GM19397 (cell line): ENCODE data around the gene APBB1IP.
A peak's percentile ranks its signal among the peaks of the same experiment; 100 is the strongest.
"Not testable (repeated sequence)": the region's sequence is repeated elsewhere in the genome, so short reads cannot be mapped to it uniquely, and the experiment has no call there.

Experiments
- ATAC-seq: cut with Tn5 transposase; IDR thresholded peaks from one replicate; pipeline ENCODE4 v1.9.1; 2021; ENCODE audit warnings: mild to moderate bottlenecking, moderate library complexity; ENCODE audit not compliant: unreplicated experiment

Gene APBB1IP

DNA sequence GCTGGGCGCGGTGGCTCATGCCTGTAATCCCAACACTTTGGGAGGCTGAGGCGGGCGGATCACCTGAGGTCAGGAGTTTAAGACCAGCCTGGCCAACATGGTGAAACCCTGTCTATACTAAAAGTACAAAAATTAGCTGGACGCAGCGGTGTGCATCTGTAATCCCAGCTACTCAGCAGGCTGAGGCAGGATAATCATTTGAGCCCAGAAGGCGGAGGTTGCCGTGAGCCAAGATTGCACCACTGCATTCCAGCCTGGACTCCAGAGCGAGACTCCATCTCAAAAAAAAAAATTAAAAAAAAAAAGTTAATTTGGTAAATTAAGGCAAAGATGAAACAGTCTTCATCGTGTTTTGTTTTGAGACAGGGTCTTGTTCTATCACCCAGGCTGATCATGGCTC is 66.3 kb downstream of the APBB1IP start:
- ATAC-seq: not testable (repeated sequence)

DNA sequence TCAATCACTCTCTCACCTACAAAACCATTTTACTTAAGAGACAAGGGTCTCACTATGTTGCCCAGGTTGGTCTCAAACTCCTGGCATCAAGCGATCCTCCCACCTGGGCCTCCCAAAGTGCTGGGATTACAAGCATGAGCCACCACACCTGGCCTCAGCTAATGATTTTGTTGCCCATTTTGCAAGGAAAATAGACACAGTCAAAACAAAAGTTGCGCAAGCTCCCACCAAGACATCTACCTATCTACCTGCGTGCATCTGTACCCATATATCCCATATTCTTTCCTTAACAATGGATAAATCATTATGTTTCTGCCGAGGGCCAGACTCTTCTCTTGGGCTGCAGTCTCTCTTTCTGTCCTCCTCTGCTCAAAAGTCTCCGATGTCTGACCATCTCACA is 67.3 kb downstream of the APBB1IP start:
- ATAC-seq: no peak

DNA sequence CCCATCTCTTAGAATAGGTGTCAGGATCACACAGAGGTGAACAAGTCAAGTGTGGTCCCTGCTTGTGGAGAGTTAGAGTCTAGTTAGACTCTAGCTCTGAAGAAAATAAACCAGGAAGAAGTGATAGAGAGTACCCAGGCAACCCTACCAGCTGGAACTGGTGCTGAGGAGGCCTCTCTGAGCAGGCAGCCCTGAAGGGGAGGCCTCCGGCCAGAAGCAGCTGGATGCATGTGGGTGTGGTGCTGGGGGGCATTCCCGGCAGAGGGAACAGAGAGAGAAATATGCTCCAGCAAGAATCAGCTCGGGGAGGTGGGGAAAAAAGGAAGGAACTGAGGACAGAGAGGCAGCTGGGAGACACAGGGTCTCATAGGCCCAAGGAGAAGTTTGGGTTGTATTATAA is 68.6 kb downstream of the APBB1IP start:
- ATAC-seq: no peak

DNA sequence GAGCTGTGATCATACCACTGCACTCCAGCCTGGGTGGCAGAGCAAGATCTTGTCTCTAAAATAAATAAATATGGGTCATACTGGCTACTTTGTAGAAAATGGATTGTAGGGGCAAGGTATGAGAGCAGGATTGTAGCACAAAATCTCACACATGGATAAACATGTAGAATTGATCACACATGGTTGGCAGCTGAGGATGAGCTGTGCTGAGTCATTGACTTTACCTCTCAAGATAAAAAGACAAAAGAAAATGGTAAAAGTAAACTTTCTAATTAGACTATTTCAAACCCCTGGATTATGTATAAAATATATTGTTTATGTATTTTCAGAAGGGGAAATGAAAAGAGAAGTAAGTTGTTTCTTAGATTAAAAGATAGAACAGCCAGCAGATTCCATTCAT is 69.3 kb downstream of the APBB1IP start:
- no peak for ATAC-seq

DNA sequence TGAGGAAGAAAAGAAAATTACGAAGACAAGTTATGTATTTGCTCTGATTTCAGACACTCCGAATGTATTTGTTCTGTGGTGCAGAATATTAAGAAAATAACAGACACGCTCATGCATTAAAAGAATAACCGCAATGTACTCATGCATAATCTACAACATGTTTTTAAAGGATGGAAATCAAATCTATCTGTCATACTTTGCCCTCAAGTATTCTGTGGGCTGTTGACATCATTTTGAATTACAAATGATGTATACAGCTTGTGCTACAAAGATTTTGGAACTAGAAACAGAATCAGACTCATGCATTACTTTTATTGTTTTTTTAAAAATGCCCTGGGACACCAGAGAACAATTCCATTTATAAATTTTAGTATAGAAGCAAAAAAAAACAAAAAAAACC is 69.9 kb downstream of the APBB1IP start:
- ATAC-seq: no peak

DNA sequence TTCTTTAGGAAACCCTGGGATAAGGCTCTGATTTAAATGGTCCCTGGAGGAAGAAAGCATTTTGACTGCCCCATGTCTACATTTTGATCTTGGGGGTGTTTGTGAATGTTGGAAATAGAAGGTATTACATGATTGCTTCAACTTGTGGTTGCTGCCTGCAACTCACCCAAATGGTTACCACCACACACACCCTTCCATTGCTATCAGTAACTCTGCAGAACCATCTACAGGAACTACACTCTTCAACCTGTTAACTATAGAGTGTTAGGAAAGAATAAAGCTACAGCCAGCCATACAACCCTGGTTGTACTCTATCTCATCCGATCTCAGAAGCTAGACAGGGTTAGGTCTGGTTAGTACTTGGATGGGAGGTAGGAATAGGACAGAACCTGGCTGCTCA is 71.2 kb downstream of the APBB1IP start:
- no peak for ATAC-seq

DNA sequence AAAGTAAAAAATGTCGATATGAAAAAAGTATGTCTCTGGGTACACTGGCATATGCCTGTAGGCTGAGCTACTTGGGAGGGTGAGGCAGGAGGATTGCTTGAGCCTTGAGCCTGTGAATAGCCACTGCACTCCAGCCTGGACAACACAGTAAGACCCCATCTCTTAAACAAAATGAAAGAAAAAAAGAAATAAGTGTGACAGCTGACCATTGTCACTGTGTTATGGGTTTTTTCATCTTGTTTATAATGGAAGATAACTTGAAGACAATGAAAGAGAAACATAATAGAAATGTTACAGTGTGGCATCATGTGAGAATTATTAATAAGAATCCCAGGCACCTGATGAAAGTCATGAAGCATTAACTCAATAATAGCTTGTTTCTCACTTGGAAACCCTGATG is 75.0 kb downstream of the APBB1IP start:
- ATAC-seq: no peak

DNA sequence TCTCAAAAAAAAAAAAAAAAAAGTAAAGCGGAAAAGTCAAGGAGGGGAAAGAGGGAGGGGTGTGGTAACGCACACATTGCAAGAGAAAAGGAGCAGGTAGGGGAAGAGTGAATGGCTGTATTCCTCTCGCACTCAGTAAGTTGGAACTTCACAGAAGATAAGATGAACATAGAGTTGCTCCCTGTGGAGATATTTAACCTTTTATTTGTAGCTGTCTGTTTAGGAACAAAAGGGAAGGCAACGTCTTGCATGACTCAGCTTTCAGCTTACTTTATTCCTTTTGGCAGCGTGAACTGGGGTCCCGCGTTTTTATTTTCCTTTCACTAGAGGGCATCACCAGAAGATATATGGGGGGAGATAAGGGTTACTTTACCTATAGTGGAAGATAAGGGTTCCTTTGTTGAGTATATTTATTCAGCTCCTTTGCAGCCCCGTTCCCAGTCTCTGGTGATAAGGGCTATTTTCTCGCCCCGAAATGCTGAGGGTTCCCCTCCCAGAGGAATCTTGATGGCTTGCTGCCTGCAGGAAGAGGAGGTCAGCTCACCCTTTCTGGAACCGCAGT is 78.5 kb downstream of the APBB1IP start:
- no peak for ATAC-seq

DNA sequence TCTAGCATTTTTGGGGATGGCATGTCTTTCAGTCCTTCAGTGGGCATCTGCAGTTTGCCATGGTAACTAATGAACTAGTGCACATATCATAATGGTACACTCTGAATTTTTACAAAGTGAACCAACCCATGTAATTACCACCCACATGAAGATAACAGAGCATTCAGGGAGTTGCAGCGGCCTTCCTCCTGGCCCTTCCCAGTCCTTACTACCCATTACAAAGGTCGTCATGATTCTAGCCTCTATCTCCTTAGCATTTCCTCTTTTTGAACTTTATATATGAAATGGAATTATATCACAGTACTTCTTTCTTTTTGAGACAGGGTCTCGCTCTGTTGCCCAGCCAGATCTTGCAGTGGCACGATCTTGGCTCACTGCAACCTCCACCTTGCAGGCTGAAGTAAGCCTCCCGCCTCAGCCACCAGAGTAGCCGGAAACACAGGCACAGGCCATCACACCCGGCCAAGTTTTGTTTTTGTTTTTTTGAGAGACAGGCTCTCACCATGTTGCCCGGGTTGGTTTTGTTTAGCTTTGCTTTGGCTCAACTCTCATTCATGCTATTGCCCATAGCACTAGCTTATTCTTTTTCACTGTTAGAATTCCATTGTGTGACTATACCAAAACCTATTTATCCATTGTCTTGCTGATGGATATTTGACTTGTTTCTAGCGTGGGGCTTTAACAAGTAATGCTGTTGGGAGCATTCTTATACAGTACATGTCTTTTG is 79.2 kb downstream of the APBB1IP start:
- ATAC-seq: no peak

DNA sequence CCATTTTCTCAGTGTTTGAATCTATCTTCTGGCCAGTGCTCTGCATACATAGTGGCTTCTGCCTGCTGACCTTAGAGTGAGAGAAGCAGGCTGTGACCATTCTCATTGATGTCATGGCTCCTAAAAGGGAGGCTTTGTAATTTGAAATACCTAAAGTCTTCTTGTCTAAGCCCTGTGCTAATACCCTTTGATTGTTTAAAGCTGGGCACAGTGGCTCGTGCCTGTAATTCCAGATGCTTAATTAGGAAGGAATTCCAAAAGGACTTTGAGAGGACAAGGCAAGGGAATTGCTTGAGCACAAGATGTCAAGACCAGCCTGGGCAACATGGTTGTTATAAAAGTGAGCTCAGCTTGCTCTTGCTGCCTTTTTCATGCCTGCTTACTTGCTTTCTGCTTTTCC is 81.7 kb downstream of the APBB1IP start:
- no peak for ATAC-seq

DNA sequence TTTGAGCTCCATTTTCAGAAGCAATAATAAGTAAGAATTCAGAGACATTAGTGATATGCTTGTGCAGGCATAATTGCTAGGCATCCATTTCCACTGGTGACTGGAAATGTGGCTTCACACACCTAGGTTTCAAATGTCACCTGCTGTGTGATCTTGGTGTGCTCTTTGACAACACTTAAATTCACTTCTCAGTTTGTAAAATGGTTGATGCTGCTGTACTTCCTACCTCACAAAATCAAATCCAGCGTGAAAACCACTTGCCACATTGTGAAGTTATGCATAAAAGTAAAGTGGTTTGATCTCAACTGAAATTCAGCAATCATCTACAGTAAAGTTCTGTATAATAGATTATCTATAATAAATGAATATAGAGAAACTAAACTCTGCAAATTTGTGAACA is 82.4 kb downstream of the APBB1IP start:
- no peak for ATAC-seq

DNA sequence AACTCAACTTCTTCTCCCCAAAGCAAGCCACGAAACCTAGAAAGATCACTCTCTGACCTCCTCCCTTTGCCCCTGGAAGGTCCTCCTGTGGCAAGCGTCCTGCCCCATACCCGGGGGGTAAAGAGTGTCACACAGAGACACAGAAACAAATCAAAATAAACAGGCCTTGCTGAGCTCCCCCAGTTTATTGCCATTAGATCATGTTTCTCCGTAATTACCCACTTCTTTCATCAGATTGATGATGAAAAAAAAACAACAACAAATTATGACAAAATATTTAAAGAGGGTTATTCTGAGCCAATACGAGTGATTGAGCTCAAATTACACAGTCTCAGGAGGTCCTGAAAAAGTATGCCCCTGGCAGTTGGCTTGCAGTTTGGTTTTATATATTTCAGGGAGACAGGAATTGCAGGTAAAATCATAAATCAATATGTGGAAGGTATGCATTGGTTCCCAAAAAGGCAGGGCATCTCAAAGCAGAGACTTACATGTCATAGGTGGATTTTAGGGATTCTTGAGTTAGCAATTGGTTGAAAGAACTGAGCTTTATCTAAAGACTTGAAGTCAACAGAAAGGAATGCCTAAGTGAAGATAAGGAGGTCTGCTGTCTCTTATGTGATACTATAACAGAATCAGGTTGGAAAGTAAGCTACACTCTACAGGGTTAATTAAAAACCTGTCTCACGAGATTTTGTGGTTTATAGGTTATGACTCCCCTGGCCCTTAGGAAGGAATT is 86.2 kb downstream of the APBB1IP start:
- no peak for ATAC-seq

DNA sequence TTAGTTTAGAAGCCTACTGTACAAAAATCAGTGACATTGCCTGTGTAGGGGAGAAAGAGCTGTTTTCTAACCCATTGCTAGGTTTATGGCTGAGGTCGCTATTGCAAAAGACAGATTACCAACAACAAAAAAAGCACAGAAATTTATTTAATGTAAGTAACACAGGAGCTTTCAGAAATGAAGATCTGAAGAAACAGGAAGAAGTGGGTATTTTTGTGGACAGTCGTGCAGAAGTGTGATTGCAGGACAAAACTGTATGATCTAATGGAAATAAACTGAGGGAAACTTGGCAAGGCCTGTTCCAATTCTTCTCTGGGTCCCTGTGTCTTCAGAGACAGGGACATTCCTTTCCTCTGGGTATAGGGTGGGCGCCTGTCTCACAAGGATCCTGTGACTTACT is 87.4 kb downstream of the APBB1IP start:
- ATAC-seq: no peak

DNA sequence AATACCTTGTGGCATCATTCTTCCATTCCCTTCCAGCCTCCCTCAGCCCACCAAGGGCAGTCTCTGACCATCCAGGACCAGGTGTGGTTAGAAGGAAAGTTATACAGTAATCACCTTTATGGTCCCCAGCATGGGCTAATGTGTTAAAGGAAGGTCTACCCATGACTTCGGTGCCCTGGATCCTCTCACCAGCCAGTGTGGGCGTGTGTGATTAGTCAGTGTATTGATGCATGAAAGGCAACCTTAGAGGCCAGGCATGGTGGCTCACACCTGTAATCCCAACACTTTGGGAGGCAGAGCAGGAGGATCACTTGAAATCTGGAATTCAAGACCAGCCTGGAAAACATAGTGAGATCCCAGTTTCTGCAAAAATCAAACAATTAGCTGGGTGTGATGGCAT is 88.9 kb downstream of the APBB1IP start:
- no peak for ATAC-seq

DNA sequence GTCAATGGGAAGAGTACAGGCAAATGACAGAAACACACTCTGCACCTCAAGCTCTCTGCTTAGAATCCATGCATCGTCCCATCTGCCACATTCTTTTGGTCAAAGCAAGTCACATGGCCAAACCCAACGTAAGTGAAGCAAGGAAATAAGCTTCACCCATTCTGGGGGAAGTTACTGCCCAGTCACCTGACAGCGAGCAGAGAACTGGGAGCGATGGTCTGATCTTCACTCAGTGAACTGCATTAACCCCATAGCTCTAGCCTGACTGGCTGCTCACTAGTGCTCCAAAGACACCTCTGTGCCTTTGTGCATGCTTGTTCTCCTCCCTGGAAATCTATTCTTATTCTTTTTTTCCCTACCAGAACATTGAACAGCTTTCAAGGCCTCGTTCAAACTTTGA is 89.9 kb downstream of the APBB1IP start:
- no peak for ATAC-seq

DNA sequence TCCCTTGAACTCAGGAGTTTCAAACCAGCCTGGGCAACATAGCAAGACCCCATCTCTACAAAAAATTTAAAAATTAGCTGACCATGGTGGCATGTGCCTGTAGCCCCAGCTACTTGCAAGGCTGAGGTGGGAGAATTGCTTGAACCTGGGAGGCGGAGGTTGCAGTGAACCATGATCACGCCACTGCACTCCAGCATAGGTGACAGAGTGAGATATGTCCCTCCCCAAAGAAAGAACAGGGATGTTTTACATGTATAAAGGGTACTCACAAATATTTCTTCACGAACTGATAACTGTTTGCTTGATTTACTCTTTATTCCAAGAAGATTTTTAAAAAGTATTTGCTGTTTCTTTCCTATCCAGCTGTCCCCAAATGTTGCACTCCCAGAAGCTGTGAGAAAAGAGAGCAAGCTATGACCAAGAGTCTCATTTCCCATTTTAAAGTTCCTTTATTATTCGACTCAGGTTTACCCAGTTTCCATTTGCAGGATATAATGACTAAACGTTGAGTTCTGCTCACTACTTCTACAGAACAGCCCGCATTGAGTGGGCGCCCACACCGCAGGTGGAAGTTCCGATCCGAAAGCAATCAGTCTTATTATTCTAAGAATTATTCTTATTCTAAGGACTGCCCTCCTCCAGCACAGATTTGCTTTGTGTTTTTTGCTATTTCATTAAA is 90.7 kb downstream of the APBB1IP start:
- ATAC-seq: peak; percentile 68

DNA sequence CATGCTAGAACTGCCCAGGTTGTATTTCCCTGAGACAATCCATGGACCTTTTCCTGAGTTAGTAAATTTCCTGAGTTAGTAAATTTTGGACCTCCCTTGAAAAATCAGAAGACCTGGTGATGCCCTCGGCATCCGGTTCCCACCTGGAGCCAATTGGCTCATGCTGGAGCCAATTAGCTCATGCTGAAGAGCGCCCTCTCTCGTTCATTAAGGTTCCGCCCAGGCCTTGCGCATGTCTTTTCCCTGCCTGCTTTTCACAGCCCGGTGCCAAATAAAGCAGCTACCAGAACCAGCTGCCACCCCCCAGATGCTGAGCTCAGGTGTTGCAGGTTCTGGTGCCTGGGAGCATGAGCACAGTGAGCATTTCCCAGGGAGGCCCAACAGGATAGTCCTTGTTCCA is 96.2 kb downstream of the APBB1IP start:
- ATAC-seq: no peak

DNA sequence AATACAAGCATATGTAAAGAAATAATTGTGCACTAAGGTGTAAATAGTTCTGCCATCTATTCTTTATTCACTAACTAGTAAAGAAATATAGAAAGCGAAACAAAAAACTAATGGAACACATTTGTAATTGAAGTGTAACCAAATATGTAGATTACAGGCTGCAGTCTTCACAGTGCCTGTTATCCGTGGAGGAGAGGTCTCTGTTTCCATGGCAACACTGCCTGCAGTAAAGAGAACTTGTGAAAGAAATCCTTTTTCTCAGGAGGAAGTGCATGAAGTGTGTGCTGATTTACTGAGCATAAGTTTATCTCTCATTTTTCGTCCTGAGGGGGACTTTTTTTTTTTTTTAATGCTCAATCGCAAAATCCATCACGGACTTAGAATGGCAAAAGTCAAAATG is 102.5 kb downstream of the APBB1IP start:
- ATAC-seq: no peak

DNA sequence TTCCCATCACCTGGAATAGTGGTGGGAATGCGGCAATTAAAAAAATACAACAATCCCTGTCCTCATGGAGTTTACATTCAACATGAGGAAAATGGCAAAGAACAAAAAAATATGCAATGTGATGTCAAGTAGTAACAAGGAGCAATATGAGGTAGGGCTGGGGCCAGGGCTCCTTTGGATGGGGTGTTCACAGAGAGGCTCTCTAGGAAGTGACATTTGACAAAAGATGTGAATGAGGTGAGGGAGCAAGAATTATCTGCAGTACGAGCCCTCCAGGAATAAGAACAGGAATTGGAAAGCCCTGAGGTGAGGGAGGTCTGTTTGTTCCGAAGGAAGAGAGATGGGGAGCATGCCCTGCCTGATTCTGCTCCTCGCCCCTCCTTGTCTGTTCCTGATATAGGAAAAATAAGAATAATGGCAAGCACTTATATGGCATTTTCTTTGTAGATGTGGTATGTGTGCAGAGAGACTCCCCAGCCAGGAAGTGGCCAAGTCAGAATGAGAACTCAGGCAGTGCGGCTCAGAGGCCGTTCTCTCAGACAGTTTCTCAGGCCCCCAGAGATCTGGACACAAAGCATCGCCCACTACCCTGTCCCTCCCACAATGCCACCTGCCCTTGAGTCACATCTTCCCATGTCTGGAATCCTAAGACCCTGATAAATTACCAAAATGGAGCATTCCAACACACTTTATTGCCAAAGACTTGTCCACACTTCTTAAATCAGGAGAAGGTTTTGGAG is 105.6 kb downstream of the APBB1IP start:
- ATAC-seq: peak; percentile 64

DNA sequence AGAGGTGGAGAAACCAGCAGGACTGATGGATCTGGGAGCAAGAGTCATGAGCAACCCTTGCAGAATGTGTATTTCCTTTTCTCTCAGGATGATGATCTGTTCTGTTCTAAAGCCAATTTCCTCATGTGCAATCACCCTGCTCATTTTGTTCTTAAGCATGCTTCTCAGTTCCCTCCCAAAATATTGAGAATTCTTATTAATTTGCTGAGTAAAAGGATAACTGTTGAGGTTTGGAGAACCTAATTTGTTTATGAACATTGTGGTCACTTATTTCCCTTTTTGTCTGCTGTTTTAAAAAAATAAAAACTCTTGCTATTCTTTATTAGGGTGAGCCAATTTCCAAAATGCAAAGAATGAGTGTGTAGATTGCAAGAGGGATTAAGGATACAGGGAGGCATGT is 106.8 kb downstream of the APBB1IP start:
- no peak for ATAC-seq
